ENCODE measurements around the gene MYO9B. TPM values are rescaled to one million over a fixed set of nuclear protein-coding genes. Genes with fewer than 3 reads are reported as not detected.

The MYO9B gene
- total RNA-seq, 1 experiment from 2014 or later = 103 TPM

DNA sequence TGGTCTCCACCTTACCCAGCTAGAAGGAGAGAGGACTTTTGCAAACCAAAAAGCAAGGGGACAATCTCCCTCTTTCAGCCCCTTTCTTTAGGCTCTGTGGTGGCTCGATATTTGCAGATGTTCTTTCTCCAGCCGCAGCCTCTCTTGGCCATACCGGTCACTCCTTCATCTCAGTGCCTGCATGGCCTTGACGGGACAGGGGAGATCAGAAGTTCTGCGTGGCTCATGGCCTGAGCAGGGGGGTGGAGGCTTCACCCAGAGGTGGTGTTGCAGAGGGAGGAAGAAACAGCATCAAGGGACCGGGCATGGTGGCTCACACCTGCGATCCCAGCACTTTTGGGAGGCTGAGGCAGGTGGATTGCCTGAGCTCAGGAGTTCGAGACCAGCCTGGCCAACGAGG lies 53.2 kb downstream of the MYO9B start:
- Histone ChIP-seq H3K79me2 (ENCODE audit: low read depth) (peaks cover 12% of the 10 kb centered on the region), H3K9me3 (ENCODE audit: insufficient read depth, low read depth) (no peaks in the 10 kb centered on the region), H3K4me1 (replicated peaks; ENCODE audit: insufficient read depth) (peaks cover 38% of the 10 kb centered on the region)

DNA sequence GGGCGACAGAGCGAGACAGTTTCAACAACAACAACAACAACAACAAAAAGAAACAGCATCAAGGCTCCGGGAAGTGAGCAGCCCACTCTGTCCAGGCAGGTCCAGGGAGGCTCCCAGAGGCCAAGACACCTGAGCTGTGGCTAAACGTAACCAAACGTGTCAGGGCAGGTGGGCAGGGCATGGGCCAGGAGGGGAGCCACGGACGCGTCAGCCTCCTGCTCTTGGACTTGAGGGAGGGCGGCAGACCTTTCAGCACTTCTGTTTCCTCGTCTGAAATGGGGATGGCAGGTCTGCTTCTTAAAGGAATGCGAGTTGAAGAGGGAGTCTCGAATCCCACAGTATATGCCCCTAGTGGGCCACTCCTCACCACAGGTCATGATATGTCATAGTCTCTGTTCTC lies 53.8 kb downstream of the MYO9B start:
- Histone ChIP-seq H3K4me1 (replicated peaks; ENCODE audit: insufficient read depth) (peaks cover 44% of the 10 kb centered on the region), H2AFZ (no peak overlapping the region), H3F3A (ENCODE audit: insufficient read depth, low read depth) (peaks cover 38% of the 10 kb centered on the region), H3K9me3 (ENCODE audit: insufficient read depth, low read depth) (no peaks in the 10 kb centered on the region), H3K36me3 (ENCODE audit: low read depth) (no peaks in the 10 kb centered on the region), H4K20me1 (ENCODE audit: insufficient read depth) (no peaks in the 10 kb centered on the region), H3K79me2 (ENCODE audit: low read depth) (peaks cover 13% of the 10 kb centered on the region), H3K9me2 (ENCODE audit: insufficient read depth) (no peaks in the 10 kb centered on the region), H3K4me3 (no peak overlapping the region), H3K27ac (no peak overlapping the region), H3K27me3 (ENCODE audit: insufficient read depth, low read depth) (no peaks in the 10 kb centered on the region), H3K4me2 (no peak overlapping the region)
- ChIA-PET CTCF (no interaction called here), POLR2A (ENCODE audit: unreplicated experiment) (no interaction called here)
- intact Hi-C loops (cut with micrococcal nuclease; ENCODE audit: unreplicated experiment) = no loop called here
- TF ChIP-seq EZH2 (IDR thresholded peaks at IDR 0.05; ENCODE audit: low read depth) (no peak), CTCF (conservative IDR thresholded peaks at IDR 0.05) (no peak)
- no peak for DNase-seq
- no TSS peak for BruUV-seq (replicated peaks)

More for the DNA sequence above, 53.2 kb downstream of the MYO9B start:
- peaks cover 38% of the 10 kb centered on the region for H3F3A ChIP-seq (ENCODE audit: insufficient read depth, low read depth)
- ChIA-PET POLR2A (ENCODE audit: unreplicated experiment) (no interaction called here), CTCF (no interaction called here)
- H2AFZ ChIP-seq = no peak overlapping the region
- no peak overlapping the region for H3K4me2 ChIP-seq
- no peaks in the 10 kb centered on the region for H4K20me1 ChIP-seq (ENCODE audit: insufficient read depth)
- H3K27me3 ChIP-seq (ENCODE audit: insufficient read depth, low read depth) = no peaks in the 10 kb centered on the region
- TF ChIP-seq CTCF (conservative IDR thresholded peaks at IDR 0.05) = no peak
- TF ChIP-seq EZH2 (IDR thresholded peaks at IDR 0.05; ENCODE audit: low read depth) = no peak
- DNase-seq = no peak
- no peak overlapping the region for H3K4me3 ChIP-seq
- no TSS peak for BruUV-seq (replicated peaks)
- H3K27ac ChIP-seq = no peak overlapping the region
- H3K36me3 ChIP-seq (ENCODE audit: low read depth) = no peaks in the 10 kb centered on the region
- H3K9me2 ChIP-seq (ENCODE audit: insufficient read depth) = no peaks in the 10 kb centered on the region
- intact Hi-C loops (cut with micrococcal nuclease; ENCODE audit: unreplicated experiment) = no loop called here

DNA sequence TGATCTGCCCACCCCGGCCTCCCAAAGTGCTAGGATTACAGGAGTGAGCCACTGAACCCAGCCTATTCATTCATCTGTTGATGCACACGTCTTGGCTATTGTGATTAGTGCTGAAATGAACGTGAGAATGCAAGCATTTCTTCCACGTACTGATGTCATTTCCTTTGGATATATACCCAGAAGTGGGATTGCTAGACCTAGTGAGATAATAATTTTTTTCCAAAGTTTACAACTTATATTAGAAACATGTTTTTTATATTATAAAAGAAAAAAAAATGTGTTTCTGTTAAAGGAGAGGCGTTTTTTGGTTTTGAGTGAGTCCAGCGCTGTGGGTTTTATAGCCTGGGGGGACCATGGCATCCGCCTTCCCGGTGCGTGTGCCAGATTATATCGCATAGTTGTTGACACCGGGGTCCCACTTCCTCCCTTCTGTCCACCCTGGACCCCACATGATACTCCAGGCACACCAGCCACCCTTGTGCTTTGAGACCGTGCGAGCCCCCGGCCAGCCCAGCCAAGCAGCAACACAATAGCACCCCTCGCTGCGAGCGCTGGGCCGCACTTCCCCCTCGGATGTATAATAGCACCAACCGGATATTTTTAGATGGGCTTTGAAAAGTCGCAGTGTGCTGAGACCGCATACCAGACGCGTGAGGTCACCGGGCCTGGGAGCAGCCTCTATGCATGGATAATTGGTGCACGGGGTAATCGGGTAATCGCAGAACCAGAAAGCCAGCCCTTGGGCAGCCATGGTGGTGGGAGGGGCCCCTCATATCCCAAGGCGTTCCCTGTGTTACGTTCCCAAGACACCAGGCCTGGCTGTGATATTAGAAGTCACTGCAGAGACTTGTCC lies 59.6 kb downstream of the MYO9B start:
- POLR2A ChIA-PET (ENCODE audit: unreplicated experiment) = no interaction called here

More for the DNA sequence above, 59.6 kb downstream of the MYO9B start:
- CTCF ChIA-PET = no interaction called here
- Histone ChIP-seq H3K4me1 (replicated peaks; ENCODE audit: insufficient read depth) (peaks cover 46% of the 10 kb centered on the region), H3K4me2 (peak overlapping the region; percentile 94), H3K9me3 (ENCODE audit: insufficient read depth, low read depth) (no peaks in the 10 kb centered on the region), H3K27ac (peak overlapping the region; percentile 93), H2AFZ (peak overlapping the region; percentile 81), H3K4me3 (peak overlapping the region; percentile 54), H3F3A (ENCODE audit: insufficient read depth, low read depth) (peaks cover 45% of the 10 kb centered on the region), H3K79me2 (ENCODE audit: low read depth) (peaks cover 36% of the 10 kb centered on the region), H3K36me3 (ENCODE audit: low read depth) (no peaks in the 10 kb centered on the region), H3K9me2 (ENCODE audit: insufficient read depth) (no peaks in the 10 kb centered on the region), H4K20me1 (ENCODE audit: insufficient read depth) (no peaks in the 10 kb centered on the region), H3K27me3 (ENCODE audit: insufficient read depth, low read depth) (no peaks in the 10 kb centered on the region)
- intact Hi-C loops (cut with micrococcal nuclease; ENCODE audit: unreplicated experiment) = loop anchor here (1.0 to 5.0 kb wide), 2 partner anchors 38 to 55 kb away; no protein-coding TSS in a partner anchor
- DNase-seq = peak; percentile 95 to 98
- no peak for TF ChIP-seq CTCF (conservative IDR thresholded peaks at IDR 0.05)
- TF ChIP-seq EZH2 (IDR thresholded peaks at IDR 0.05; ENCODE audit: low read depth) = no peak
- TSS peak; percentile 72 for BruUV-seq (replicated peaks)

All from PC-9 (cell line).